Osteoblast (primary cell): ENCODE measurements around the gene DNAL1. TPM values are rescaled to one million over a fixed set of nuclear protein-coding genes. Genes with fewer than 3 reads are reported as not detected.

Experiments
- DNase-seq: peaks from one replicate; pipeline ENCODE4 v3.0.0; 2011; ENCODE audit warnings: low spot score, mixed read lengths; ENCODE audit not compliant: insufficient read length; ENCODE audit errors: missing footprints
- H2AFZ ChIP-seq: 2 replicates; pipeline ENCODE4 v1.6.0; 2011; ENCODE audit warnings: mild to moderate bottlenecking, low read length
- H3K27ac ChIP-seq: 2 replicates; pipeline ENCODE4 v1.5.1; 2011; ENCODE audit warnings: mild to moderate bottlenecking, low read depth, low read length, moderate library complexity
- H3K27me3 ChIP-seq: 2 replicates; pipeline ENCODE4 v1.6.0; 2012; ENCODE audit warnings: mild to moderate bottlenecking, control low read depth, inconsistent platforms, low read length, moderate library complexity; ENCODE audit not compliant: insufficient read depth
- H3K36me3 ChIP-seq: 2 replicates; pipeline ENCODE4 v1.5.1; 2011; ENCODE audit warnings: mild to moderate bottlenecking, low read length, control low read depth, moderate library complexity; ENCODE audit not compliant: insufficient read depth
- H3K4me1 ChIP-seq: 2 replicates; pipeline ENCODE4 v1.5.1; 2011; ENCODE audit warnings: mild to moderate bottlenecking, low read length, control low read depth, moderate library complexity; ENCODE audit not compliant: insufficient read depth
- H3K4me2 ChIP-seq: 2 replicates; pipeline ENCODE4 v1.6.0; 2011; ENCODE audit warnings: mild to moderate bottlenecking, low read length; ENCODE audit not compliant: insufficient read depth
- H3K4me3 ChIP-seq: fragments of 200-600 bp; sonication (generic); 3 replicates; pipeline ENCODE4 v1.5.1; 2012; ENCODE audit warnings: mild to moderate bottlenecking, low read length, inconsistent platforms; ENCODE audit not compliant: insufficient read depth
- H3K79me2 ChIP-seq: 2 replicates; pipeline ENCODE4 v1.6.0; 2012; ENCODE audit warnings: mild to moderate bottlenecking, low read length, control low read depth, inconsistent platforms; ENCODE audit not compliant: insufficient read depth
- H3K9me3 ChIP-seq: 2 replicates; pipeline ENCODE4 v1.5.1; 2011; ENCODE audit warnings: low read depth, low read length, control low read depth
- H4K20me1 ChIP-seq: 2 replicates; pipeline ENCODE4 v1.6.0; 2012; ENCODE audit warnings: mild to moderate bottlenecking, low read length, control low read depth; ENCODE audit not compliant: insufficient read depth
- total RNA-seq: library from RNA; depleted of rRNA; stranded (reverse); fragments of >200 nt; gene quantifications from 2 replicates; pipeline ENCODE4 v1.2.3, GENCODE V29; 2012
- TF ChIP-seq, protein P1 (sequence below): IDR thresholded peaks from 2 replicates; pipeline ENCODE4 v1.5.1; 2011; ENCODE audit warnings: mild to moderate bottlenecking, low read depth, low read length, moderate library complexity; ENCODE audit errors: extremely low read depth

The DNAL1 gene
- total RNA-seq, 1 donor = 9.0 TPM

DNA sequence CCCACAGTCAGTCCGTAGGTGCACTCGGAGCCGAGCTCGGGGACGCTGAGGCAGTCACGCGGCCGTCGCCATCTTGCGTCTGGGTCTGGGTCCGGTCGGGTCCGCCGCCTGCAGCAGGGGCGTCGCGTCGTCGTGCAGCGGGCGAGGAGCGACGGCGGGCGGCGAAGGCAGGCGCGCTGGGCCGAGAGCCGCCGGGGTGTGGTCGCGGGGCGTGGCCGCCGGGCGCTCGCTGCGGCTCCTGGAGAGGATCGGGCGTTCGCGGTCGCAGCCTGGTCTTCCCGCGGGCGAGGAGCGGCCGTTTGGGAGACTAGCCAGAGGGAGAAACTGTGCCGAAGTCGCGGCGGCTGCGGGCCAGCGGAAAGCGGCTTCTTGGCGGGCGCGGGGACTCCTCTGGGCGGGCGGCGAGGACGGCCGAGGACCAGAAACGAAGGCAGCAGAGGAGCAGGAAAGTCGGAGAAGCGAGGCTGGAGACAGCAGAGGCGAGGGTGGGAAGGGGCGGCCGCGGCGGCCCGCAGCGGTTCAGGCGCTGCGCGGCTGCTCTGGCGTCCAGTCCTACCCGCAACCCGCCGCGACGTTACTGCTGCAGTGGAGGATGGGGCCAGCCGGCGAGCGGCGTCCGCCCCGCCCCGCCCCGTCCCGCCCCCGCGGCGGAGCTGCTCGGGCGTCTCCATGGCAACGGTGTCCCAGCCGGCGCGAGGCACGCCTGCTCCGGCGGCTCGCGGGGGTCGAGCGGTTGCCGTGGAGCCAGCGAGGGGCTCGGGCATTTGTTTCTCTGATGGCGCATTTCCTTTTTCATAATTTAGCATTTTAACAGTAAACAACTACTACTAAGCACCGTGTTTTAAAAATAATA lies 69.2 kb downstream of the DNAL1 start, which contains the start of gene PNMA1:
PNMA1 (minus strand) TSS at position 582 of the 853 bp plus-strand sequence. CDS start 745 bp downstream, outside the sequence.
- H4K20me1 ChIP-seq = peaks cover 29% of the 10 kb centered on the region
- H2AFZ ChIP-seq = peak within 1 kb of the TSS; percentile 63
- peak within 1 kb of the TSS; percentile 81 for H3K4me3 ChIP-seq
- no peaks in the 10 kb centered on the region for H3K27me3 ChIP-seq
- TF ChIP-seq, protein P1, sequence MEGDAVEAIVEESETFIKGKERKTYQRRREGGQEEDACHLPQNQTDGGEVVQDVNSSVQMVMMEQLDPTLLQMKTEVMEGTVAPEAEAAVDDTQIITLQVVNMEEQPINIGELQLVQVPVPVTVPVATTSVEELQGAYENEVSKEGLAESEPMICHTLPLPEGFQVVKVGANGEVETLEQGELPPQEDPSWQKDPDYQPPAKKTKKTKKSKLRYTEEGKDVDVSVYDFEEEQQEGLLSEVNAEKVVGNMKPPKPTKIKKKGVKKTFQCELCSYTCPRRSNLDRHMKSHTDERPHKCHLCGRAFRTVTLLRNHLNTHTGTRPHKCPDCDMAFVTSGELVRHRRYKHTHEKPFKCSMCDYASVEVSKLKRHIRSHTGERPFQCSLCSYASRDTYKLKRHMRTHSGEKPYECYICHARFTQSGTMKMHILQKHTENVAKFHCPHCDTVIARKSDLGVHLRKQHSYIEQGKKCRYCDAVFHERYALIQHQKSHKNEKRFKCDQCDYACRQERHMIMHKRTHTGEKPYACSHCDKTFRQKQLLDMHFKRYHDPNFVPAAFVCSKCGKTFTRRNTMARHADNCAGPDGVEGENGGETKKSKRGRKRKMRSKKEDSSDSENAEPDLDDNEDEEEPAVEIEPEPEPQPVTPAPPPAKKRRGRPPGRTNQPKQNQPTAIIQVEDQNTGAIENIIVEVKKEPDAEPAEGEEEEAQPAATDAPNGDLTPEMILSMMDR = no peak
- H3K36me3 ChIP-seq = peaks cover 34% of the 10 kb centered on the region
- DNase-seq = peak; percentile 100
- peaks cover 22% of the 10 kb centered on the region for H3K4me1 ChIP-seq
- peak within 1 kb of the TSS; percentile 39 for H3K27ac ChIP-seq
- no peaks in the 10 kb centered on the region for H3K9me3 ChIP-seq
- H3K4me2 ChIP-seq = peak within 1 kb of the TSS; percentile 86
- H3K79me2 ChIP-seq = peaks cover 44% of the 10 kb centered on the region

DNA sequence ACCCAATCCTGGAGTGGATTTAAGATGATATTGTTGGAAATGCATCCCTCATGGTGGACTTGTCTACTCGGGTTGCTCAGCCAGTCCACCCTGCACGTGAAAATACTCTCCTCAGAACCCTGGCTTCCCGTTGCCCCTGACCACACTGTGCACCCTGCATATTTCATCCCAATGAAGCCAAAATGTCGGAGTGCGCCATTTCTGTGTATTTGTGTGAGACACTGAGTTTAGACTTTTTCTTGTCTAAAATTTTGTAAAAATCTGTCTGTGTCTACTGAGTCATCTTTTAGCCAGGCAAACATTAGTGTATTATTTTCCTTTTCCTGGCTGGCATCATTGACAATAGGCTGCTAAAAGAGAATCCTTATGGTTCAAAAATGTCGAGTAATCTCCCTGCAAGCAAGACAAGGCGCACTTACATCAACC lies 69.9 kb downstream of the DNAL1 start:
- H4K20me1 ChIP-seq = peaks cover 29% of the 10 kb centered on the region

DNA sequence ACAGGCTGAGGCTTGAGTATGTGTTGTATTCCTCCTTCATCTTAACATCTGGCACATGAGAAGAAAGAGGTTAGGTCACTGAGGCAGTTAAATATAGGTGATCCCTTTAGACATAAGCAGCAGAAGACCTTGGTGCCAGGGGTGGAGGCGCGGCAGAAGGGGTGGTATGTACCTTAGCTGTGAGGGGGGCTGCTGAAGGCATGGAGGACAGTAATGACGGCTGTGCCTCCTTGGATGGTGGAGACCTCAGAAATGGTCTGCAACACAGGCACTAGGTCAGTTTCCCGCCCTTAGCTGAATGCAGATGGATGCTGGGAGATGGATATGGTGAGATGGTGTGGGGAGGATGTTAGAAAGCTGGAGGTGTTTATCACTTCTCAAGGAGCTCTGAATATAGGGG lies 70.9 kb downstream of the DNAL1 start:
- H3K36me3 ChIP-seq = peaks cover 48% of the 10 kb centered on the region
- H3K4me3 ChIP-seq = no peak overlapping the region
- no peaks in the 10 kb centered on the region for H3K27me3 ChIP-seq
- peaks cover 29% of the 10 kb centered on the region for H4K20me1 ChIP-seq
- no peaks in the 10 kb centered on the region for H3K9me3 ChIP-seq
- no peak overlapping the region for H2AFZ ChIP-seq
- TF ChIP-seq, protein P1 = no peak
- H3K4me1 ChIP-seq = peaks cover 22% of the 10 kb centered on the region
- peak overlapping the region; percentile 28 for H3K27ac ChIP-seq
- peaks cover 37% of the 10 kb centered on the region for H3K79me2 ChIP-seq
- DNase-seq = peak; percentile 69
- no peak overlapping the region for H3K4me2 ChIP-seq

More for the DNA sequence above, 69.9 kb downstream of the DNAL1 start:
- TF ChIP-seq, protein P1 = no peak
- peaks cover 44% of the 10 kb centered on the region for H3K79me2 ChIP-seq
- H3K27ac ChIP-seq = peak overlapping the region; percentile 39
- H3K27me3 ChIP-seq = no peaks in the 10 kb centered on the region
- no peaks in the 10 kb centered on the region for H3K9me3 ChIP-seq
- no peak overlapping the region for H2AFZ ChIP-seq
- DNase-seq = peak; percentile 92
- H3K4me3 ChIP-seq = peak overlapping the region; percentile 81
- peaks cover 22% of the 10 kb centered on the region for H3K4me1 ChIP-seq
- H3K36me3 ChIP-seq = peaks cover 39% of the 10 kb centered on the region
- H3K4me2 ChIP-seq = peak overlapping the region; percentile 86

DNA sequence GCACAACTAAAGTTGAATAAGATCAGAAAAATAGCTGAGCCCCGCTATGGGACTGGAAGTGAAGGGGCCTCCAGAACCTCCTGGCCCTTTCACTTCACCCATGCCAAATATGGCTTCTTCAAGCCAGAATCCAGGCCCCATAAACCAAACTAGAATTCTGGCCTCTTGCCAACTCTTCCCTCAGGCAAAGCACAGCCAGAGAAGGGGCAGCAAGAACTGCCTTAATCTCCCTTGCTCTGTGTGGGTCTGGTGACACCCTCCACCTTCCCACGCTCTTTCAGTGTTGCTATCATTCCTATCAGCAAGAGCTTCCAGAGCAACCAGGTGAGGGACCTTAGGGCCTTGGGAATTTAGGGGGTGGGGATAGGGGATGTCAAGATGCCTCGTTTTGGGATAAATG lies 72.5 kb downstream of the DNAL1 start:
- peaks cover 22% of the 10 kb centered on the region for H4K20me1 ChIP-seq
- peak; percentile 82 for DNase-seq
- peaks cover 64% of the 10 kb centered on the region for H3K36me3 ChIP-seq
- no peak overlapping the region for H3K27ac ChIP-seq
- no peaks in the 10 kb centered on the region for H3K27me3 ChIP-seq
- no peak overlapping the region for H3K4me2 ChIP-seq
- peaks cover 14% of the 10 kb centered on the region for H3K4me1 ChIP-seq
- no peaks in the 10 kb centered on the region for H3K9me3 ChIP-seq
- no peak overlapping the region for H3K4me3 ChIP-seq
- no peak overlapping the region for H2AFZ ChIP-seq
- peaks cover 32% of the 10 kb centered on the region for H3K79me2 ChIP-seq
- TF ChIP-seq, protein P1 = no peak
